ENCODE measurements around the gene PPP1R26. TPM values are rescaled to one million over a fixed set of nuclear protein-coding genes. Genes with fewer than 3 reads are reported as not detected.
A peak's percentile ranks its signal among the peaks of the same experiment; 100 is the strongest.

PPP1R26 gene
- total and polyA plus RNA-seq, 9 of the 15 experiments (the other 6 are each of a cell fraction or from before 2014, with no cell fraction given) = 0.77 to 26.8 (median 9.3) TPM

DNA sequence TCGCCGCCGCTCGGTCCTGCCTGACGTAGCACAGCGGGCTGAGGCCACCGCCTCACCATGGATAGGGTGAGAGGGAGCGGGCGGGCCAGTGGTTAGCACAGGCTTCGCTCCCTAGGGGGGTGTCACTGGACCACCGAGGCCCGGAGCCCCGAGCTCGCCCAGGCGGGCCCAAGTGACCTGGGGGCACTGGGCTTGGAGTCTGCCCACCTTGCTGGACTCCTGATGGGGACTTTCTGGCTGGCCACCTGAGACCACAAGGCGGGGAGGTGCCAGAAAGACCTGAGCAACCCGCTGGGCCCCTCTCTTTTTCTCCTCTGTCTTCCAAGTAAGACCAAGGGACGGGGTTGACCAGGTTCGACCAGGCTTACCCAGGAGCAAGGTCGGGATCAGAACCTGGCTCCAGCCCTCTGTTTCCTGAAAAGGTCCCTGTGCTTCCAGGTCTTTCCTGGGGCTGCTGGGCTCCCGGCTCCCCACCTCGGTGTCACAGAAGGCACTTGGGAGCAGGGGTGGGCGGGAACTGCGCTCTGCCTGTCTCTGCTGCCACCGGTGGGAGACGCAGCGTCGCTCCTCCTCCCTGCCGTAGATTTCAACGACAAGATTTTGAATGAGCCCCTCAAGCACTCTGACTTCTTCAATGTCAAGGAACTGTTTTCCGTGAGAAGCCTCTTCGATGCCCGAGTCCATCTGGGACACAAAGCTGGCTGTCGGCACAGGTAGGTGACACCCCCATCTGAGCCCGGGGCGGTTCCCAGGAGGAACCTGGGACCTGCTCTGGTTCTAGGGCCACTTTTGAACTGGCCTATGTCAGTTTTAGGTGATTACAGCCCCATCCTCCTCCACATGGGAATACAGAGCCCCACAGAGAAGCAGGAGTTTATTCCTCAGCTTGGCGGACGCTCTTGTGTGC, 21.9 kb downstream of the PPP1R26 start (continued):
- TF ChIP-seq, protein P1, sequence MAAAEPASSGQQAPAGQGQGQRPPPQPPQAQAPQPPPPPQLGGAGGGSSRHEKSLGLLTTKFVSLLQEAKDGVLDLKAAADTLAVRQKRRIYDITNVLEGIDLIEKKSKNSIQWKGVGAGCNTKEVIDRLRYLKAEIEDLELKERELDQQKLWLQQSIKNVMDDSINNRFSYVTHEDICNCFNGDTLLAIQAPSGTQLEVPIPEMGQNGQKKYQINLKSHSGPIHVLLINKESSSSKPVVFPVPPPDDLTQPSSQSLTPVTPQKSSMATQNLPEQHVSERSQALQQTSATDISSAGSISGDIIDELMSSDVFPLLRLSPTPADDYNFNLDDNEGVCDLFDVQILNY (CRISPR knock-in tag; IDR thresholded peaks at IDR 0.05) = no peak
- no peak for TF ChIP-seq ADNP (tag; IDR thresholded peaks at IDR 0.05)
- TF ChIP-seq, protein P2, sequence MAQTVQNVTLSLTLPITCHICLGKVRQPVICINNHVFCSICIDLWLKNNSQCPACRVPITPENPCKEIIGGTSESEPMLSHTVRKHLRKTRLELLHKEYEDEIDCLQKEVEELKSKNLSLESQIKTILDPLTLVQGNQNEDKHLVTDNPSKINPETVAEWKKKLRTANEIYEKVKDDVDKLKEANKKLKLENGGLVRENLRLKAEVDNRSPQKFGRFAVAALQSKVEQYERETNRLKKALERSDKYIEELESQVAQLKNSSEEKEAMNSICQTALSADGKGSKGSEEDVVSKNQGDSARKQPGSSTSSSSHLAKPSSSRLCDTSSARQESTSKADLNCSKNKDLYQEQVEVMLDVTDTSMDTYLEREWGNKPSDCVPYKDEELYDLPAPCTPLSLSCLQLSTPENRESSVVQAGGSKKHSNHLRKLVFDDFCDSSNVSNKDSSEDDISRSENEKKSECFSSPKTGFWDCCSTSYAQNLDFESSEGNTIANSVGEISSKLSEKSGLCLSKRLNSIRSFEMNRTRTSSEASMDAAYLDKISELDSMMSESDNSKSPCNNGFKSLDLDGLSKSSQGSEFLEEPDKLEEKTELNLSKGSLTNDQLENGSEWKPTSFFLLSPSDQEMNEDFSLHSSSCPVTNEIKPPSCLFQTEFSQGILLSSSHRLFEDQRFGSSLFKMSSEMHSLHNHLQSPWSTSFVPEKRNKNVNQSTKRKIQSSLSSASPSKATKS (CRISPR knock-in tag; IDR thresholded peaks at IDR 0.05) = no peak
- TF ChIP-seq CREM (IDR thresholded peaks at IDR 0.05; ENCODE audit: low read depth) = peak; percentile 56
- TF ChIP-seq ILK (tag; IDR thresholded peaks at IDR 0.05; ENCODE audit: borderline replicate concordance, low read depth) = no peak
- no peak for TF ChIP-seq HNRNPK (IDR thresholded peaks at IDR 0.05; ENCODE audit: low read depth, low read length, poor library complexity, severe bottlenecking)
- TF ChIP-seq, protein P3, sequence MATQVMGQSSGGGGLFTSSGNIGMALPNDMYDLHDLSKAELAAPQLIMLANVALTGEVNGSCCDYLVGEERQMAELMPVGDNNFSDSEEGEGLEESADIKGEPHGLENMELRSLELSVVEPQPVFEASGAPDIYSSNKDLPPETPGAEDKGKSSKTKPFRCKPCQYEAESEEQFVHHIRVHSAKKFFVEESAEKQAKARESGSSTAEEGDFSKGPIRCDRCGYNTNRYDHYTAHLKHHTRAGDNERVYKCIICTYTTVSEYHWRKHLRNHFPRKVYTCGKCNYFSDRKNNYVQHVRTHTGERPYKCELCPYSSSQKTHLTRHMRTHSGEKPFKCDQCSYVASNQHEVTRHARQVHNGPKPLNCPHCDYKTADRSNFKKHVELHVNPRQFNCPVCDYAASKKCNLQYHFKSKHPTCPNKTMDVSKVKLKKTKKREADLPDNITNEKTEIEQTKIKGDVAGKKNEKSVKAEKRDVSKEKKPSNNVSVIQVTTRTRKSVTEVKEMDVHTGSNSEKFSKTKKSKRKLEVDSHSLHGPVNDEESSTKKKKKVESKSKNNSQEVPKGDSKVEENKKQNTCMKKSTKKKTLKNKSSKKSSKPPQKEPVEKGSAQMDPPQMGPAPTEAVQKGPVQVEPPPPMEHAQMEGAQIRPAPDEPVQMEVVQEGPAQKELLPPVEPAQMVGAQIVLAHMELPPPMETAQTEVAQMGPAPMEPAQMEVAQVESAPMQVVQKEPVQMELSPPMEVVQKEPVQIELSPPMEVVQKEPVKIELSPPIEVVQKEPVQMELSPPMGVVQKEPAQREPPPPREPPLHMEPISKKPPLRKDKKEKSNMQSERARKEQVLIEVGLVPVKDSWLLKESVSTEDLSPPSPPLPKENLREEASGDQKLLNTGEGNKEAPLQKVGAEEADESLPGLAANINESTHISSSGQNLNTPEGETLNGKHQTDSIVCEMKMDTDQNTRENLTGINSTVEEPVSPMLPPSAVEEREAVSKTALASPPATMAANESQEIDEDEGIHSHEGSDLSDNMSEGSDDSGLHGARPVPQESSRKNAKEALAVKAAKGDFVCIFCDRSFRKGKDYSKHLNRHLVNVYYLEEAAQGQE (IDR thresholded peaks at IDR 0.05; ENCODE audit: borderline replicate concordance) = 0 out of 2 replicates have a peak, but pooled peaks have one; percentile 10
- TF ChIP-seq, protein P3 (CRISPR knock-in tag; IDR thresholded peaks at IDR 0.05; ENCODE audit: low read depth) = no peak
- TF ChIP-seq MYC (IDR thresholded peaks at IDR 0.05; ENCODE audit: low read depth, low read length) = no peak
- TF ChIP-seq MYC (CRISPR knock-in tag; IDR thresholded peaks at IDR 0.05; ENCODE audit: borderline replicate concordance, low read depth) = 0 out of 2 replicates have a peak, but pooled peaks have one; percentile 3
- no peak for TF ChIP-seq POLR3G (IDR thresholded peaks at IDR 0.05; ENCODE audit: extremely low read depth, insufficient read length, insufficient replicate concordance)
- TF ChIP-seq, protein P4, sequence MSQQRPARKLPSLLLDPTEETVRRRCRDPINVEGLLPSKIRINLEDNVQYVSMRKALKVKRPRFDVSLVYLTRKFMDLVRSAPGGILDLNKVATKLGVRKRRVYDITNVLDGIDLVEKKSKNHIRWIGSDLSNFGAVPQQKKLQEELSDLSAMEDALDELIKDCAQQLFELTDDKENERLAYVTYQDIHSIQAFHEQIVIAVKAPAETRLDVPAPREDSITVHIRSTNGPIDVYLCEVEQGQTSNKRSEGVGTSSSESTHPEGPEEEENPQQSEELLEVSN (IDR thresholded peaks at IDR 0.05; ENCODE audit: borderline replicate concordance in 1 of 2, extremely low read depth in 1 of 2, insufficient read depth in 1 of 2, insufficient read length in 1 of 2, low read depth in 1 of 2, low read length in 1 of 2, poor library complexity in 1 of 2, severe bottlenecking in 1 of 2) = peak in 1 of 2 experiments; percentile 40
- TF ChIP-seq GATA2 (CRISPR knock-in tag; IDR thresholded peaks at IDR 0.05) = no peak

Data from K562 (cell line).